H9 (cell line): Measurements from ENCODE around the gene FBL. TPM values are rescaled to one million over a fixed set of nuclear protein-coding genes. Genes with fewer than 3 reads are reported as not detected.
A peak's percentile ranks its signal among the peaks of the same experiment; 100 is the strongest.

Source experiments
- DNase-seq: peaks from one replicate; pipeline ENCODE4 v3.0.0-alpha.2; 2017
- H2AFZ ChIP-seq: one replicate; pipeline ENCODE4 v1.6.1; 2013; ENCODE audit warnings: mild to moderate bottlenecking, low read length, control low read depth, moderate library complexity
- H2AK5ac ChIP-seq: 2 replicates; pipeline ENCODE4 v1.6.1; 2013; ENCODE audit warnings: low read length, control low read depth, mixed read lengths; ENCODE audit not compliant: insufficient read length
- H2BK120ac ChIP-seq: one replicate; pipeline ENCODE4 v1.6.1; 2013; ENCODE audit warnings: low read depth, mild to moderate bottlenecking, low read length, control low read depth, inconsistent platforms; ENCODE audit not compliant: poor library complexity, severe bottlenecking
- H2BK12ac ChIP-seq: 2 replicates; pipeline ENCODE4 v1.6.1; 2013; ENCODE audit warnings: low read length, control low read depth, mixed read lengths, low read depth; ENCODE audit not compliant: insufficient read length
- H2BK15ac ChIP-seq: 2 replicates; pipeline ENCODE4 v1.6.1; 2013; ENCODE audit warnings: low read depth, low read length, control low read depth
- H2BK20ac ChIP-seq: one replicate; pipeline ENCODE4 v1.6.1; 2013; ENCODE audit warnings: low read depth, mild to moderate bottlenecking, low read length, control low read depth, inconsistent platforms; ENCODE audit not compliant: poor library complexity, severe bottlenecking
- H2BK5ac ChIP-seq: 2 replicates; pipeline ENCODE4 v1.6.1; 2013; ENCODE audit warnings: low read length, control low read depth, mixed read lengths; ENCODE audit not compliant: insufficient read length
- H3K14ac ChIP-seq: 2 replicates; pipeline ENCODE4 v1.6.1; 2013; ENCODE audit warnings: low read length, control low read depth; ENCODE audit not compliant: insufficient read depth
- H3K18ac ChIP-seq: 2 replicates; pipeline ENCODE4 v1.6.1; 2013; ENCODE audit warnings: low read depth, mild to moderate bottlenecking, mixed read lengths, low read length, control low read depth; ENCODE audit not compliant: insufficient read length
- H3K23ac ChIP-seq: 2 replicates; pipeline ENCODE4 v1.6.1; 2013; ENCODE audit warnings: low read length, control low read depth, mixed read lengths, low read depth; ENCODE audit not compliant: insufficient read length
- H3K23me2 ChIP-seq: 2 replicates; pipeline ENCODE4 v1.6.1; 2013; ENCODE audit warnings: low read depth, mild to moderate bottlenecking, mixed read lengths, low read length, control low read depth; ENCODE audit not compliant: insufficient read length, poor library complexity, severe bottlenecking
- H3K27ac ChIP-seq: 2 replicates; pipeline ENCODE4 v1.5.1; 2013; ENCODE audit warnings: low read length, control low read depth, mixed read lengths, low read depth; ENCODE audit not compliant: insufficient read length
- H3K27me3 ChIP-seq: 2 replicates; pipeline ENCODE4 v1.6.1; 2013; ENCODE audit warnings: low read length, control low read depth, inconsistent platforms; ENCODE audit not compliant: insufficient read depth
- H3K4ac ChIP-seq: 2 replicates; pipeline ENCODE4 v1.6.1; 2013; ENCODE audit warnings: low read depth, mild to moderate bottlenecking, control low read depth, inconsistent platforms, low read length, moderate library complexity
- H3K4me1 ChIP-seq: 2 replicates; pipeline ENCODE4 v1.6.1; 2013; ENCODE audit warnings: low read length, control low read depth, inconsistent platforms; ENCODE audit not compliant: insufficient read depth
- H3K4me2 ChIP-seq: 2 replicates; pipeline ENCODE4 v1.6.1; 2013; ENCODE audit warnings: low read length, control low read depth, mixed read lengths; ENCODE audit not compliant: insufficient read length, insufficient read depth
- H3K56ac ChIP-seq: 2 replicates; pipeline ENCODE4 v1.6.1; 2013; ENCODE audit warnings: low read depth, mild to moderate bottlenecking, mixed read lengths, low read length, control low read depth; ENCODE audit not compliant: insufficient read length
- H3K79me1 ChIP-seq: 2 replicates; pipeline ENCODE4 v1.6.1; 2013; ENCODE audit warnings: low read depth, mild to moderate bottlenecking, moderate library complexity, low read length, control low read depth, inconsistent platforms; ENCODE audit not compliant: insufficient read depth, poor library complexity, severe bottlenecking
- H3K79me2 ChIP-seq: 2 replicates; pipeline ENCODE4 v1.6.1; 2013; ENCODE audit warnings: low read length, control low read depth, inconsistent platforms; ENCODE audit not compliant: insufficient read depth
- H3K9ac ChIP-seq: 2 replicates; pipeline ENCODE4 v1.6.1; 2013; ENCODE audit warnings: low read length, control low read depth, mixed read lengths; ENCODE audit not compliant: insufficient read length; ENCODE audit errors: extremely low read depth
- H3K9me3 ChIP-seq: one replicate; pipeline ENCODE4 v1.6.1; 2013; ENCODE audit warnings: low read depth, low read length, inconsistent platforms; ENCODE audit not compliant: control insufficient read depth
- H3T11ph ChIP-seq: one replicate; pipeline ENCODE4 v1.6.1; 2013; ENCODE audit warnings: mild to moderate bottlenecking, low read length, control low read depth, inconsistent platforms
- H4K20me1 ChIP-seq: one replicate; pipeline ENCODE4 v1.6.1; 2013; ENCODE audit not compliant: control insufficient read depth, insufficient read length, insufficient read depth
- H4K5ac ChIP-seq: 2 replicates; pipeline ENCODE4 v1.6.1; 2013; ENCODE audit warnings: low read depth, mild to moderate bottlenecking, mixed read lengths, low read length, control low read depth; ENCODE audit not compliant: insufficient read length
- H4K8ac ChIP-seq: replicated peaks from 2 replicates; pipeline ENCODE4 v1.6.1; 2013; ENCODE audit warnings: low read length, control low read depth, mixed read lengths, low read depth; ENCODE audit not compliant: insufficient read length
- H4K91ac ChIP-seq: 2 replicates; pipeline ENCODE4 v1.6.1; 2013; ENCODE audit warnings: low read depth, mild to moderate bottlenecking, moderate library complexity, mixed read lengths, low read length, control low read depth; ENCODE audit not compliant: insufficient read length
- H3K27ac Mint-ChIP-seq, 3 experiments: 2 replicates in 2 of 3; 3 replicates in 1 of 3; pipeline ENCODE4 v1.8.0; 2020 to 2021; ENCODE audit warnings: mixed read lengths in 3 of 3, mild to moderate bottlenecking in 1 of 3, moderate library complexity in 1 of 3
- H3K27me3 Mint-ChIP-seq: 2 replicates; pipeline ENCODE4 v1.8.0; 2021; ENCODE audit warnings: low read depth, mild to moderate bottlenecking, moderate library complexity, mixed read lengths
- H3K36me3 Mint-ChIP-seq, 3 experiments: 2 replicates in 2 of 3; 3 replicates in 1 of 3; pipeline ENCODE4 v1.8.0; 2020 to 2021; ENCODE audit warnings: low read depth in 3 of 3, mixed read lengths in 3 of 3; ENCODE audit not compliant: insufficient read depth in 1 of 3
- H3K4me1 Mint-ChIP-seq, 2 experiments: 2 replicates each; pipeline ENCODE4 v1.8.0; 2020; ENCODE audit warnings: mixed read lengths in 2 of 2
- H3K4me3 Mint-ChIP-seq, 2 experiments: 2 replicates in 1 of 2; 3 replicates in 1 of 2; pipeline ENCODE4 v1.8.0; 2020 to 2021; ENCODE audit warnings: mild to moderate bottlenecking in 2 of 2, mixed read lengths in 2 of 2, moderate library complexity in 1 of 2
- H3K9me3 Mint-ChIP-seq, 2 experiments: 2 replicates in 1 of 2; 3 replicates in 1 of 2; pipeline ENCODE4 v1.8.0; 2020; ENCODE audit warnings: mild to moderate bottlenecking in 2 of 2, mixed read lengths in 2 of 2, moderate library complexity in 1 of 2
- CTCF ChIP-seq: fragments of 200-600 bp; sonication (generic); conservative IDR thresholded peaks from 3 replicates; pipeline ENCODE4 v1.8.0; 2021; ENCODE audit warnings: antibody characterized with exemption, mild to moderate bottlenecking
- WGBS: extraction: QIAGEN DNeasy Blood & Tissue Kit; methylation state at CpG from one replicate; pipeline ENCODE4 v1.1.7; 2013; ENCODE audit warnings: missing lambda C conversion rate, low lambda C conversion rate, mixed read lengths; ENCODE audit not compliant: insufficient read length; ENCODE audit errors: extremely low coverage; 5-methylcytosine and 5-hydroxymethylcytosine counted together
- total RNA-seq: library from RNA; stranded (reverse); gene quantifications from 2 replicates; pipeline ENCODE4 v1.2.1, GENCODE V29; 2021

FBL gene
- total RNA-seq, 1 experiment from 2014 or later: 625 TPM

DNA sequence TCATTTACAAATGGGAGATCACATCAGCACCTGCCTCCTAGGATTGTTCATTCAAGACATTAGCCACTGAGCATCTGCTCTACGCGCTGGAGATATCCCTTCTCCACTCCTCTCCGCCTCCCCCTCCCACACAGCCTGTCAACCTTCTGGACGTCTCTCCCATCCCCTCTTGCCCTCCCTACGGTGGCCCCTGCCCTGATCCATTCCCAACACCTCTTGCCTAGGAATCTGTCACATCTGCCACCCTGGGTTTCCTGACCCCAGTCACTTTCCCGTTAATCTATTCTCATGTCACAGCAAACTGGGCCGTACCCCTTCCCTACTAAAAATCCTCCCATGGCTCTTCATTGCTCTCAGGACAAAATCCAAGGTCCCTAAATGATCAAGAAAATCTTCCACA lies 22.5 kb downstream of the FBL start:
- Histone ChIP-seq H4K91ac (no peak overlapping the region), H3K4me1 (no peaks in the 10 kb centered on the region), H2BK15ac (no peak overlapping the region), H4K20me1 (no peaks in the 10 kb centered on the region), H3K23me2 (peaks cover 8% of the 10 kb centered on the region), H3K14ac (no peak overlapping the region), H3K27ac (no peak overlapping the region), H2BK5ac (no peak overlapping the region), H3K56ac (no peak overlapping the region), H3K9ac (peak overlapping the region; percentile 27), H3K4ac (no peak overlapping the region), H3K23ac (no peak overlapping the region), H4K5ac (no peak overlapping the region), H2BK120ac (no peak overlapping the region), H2AFZ (no peak overlapping the region), H3K18ac (no peak overlapping the region), H3K9me3 (no peaks in the 10 kb centered on the region), H4K8ac (no peak overlapping the region), H3K79me2 (no peaks in the 10 kb centered on the region), H3K79me1 (no peaks in the 10 kb centered on the region), H2BK12ac (no peak overlapping the region), H2AK5ac (no peak overlapping the region), H3K4me2 (peak overlapping the region; percentile 80), H2BK20ac (no peak overlapping the region), H3K27me3 (no peaks in the 10 kb centered on the region), H3T11ph (no peak overlapping the region)
- TF ChIP-seq CTCF: no peak
- H3K4me1 Mint-ChIP-seq: peaks cover 3% of the 10 kb centered on the region in 2 experiments; a peak in 3 of 4 replicates
- DNase-seq: no peak
- no peak overlapping the region for H3K27ac Mint-ChIP-seq
- no CpG with 5 or more reads among the region's 7 CpGs for whole genome bisulfite sequencing
- peaks cover 7 to 18% (median 12%) of the 10 kb centered on the region in 3 experiments for H3K36me3 Mint-ChIP-seq
- H3K27me3 Mint-ChIP-seq: no peaks in the 10 kb centered on the region
- H3K4me3 Mint-ChIP-seq: no peak overlapping the region
- H3K9me3 Mint-ChIP-seq: no peaks in the 10 kb centered on the region
